HG03460 (cell line): ENCODE results near the gene POMZP3.
"Not testable (repeated sequence)": the region's sequence is repeated elsewhere in the genome, so short reads cannot be mapped to it uniquely, and the experiment has no call there.

Experiments used
- ATAC-seq: cut with Tn5 transposase; IDR thresholded peaks from one replicate; pipeline ENCODE4 v1.9.1; 2021; ENCODE audit not compliant: unreplicated experiment

Gene POMZP3

GRCh38 chr7:76626989-76627642 is at the start of gene POMZP3:
Gene POMZP3 (minus strand): TSS chr7:76627279. CDS start chr7:76626064, 1,215 bp downstream.
- ATAC-seq = peak; percentile 81

GRCh38 chr7:76675783-76676182 is 48.7 kb upstream of the POMZP3 start:
- ATAC-seq = not testable (repeated sequence)

DNA sequence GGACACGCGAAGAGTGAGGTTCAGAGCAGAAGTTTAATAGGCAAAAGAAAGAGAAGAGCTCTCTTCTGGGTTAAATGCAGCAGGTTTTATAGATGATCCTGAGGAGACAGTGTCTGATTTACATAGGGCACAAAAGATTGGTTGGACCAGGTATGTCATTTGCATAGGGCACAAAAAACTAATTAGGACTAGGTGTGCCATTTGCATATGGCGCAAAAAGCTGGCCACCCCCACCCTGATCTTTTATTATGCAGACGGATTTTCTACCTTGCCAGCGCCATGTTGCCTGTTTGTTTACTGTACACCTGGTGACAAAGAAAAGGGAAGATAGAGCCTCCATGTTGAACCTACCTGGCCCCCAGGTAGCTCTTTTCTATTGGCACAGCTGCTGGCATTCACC is 46.3 kb upstream of the POMZP3 start:
- ATAC-seq = not testable (repeated sequence)

GRCh38 chr7:76659212-76659611 is 32.1 kb upstream of the POMZP3 start:
- not testable (repeated sequence) for ATAC-seq

- ATAC-seq = not testable (repeated sequence)
These were observed 29.3 kb upstream of the POMZP3 start for GRCh38 chr7:76656425-76656824.

DNA sequence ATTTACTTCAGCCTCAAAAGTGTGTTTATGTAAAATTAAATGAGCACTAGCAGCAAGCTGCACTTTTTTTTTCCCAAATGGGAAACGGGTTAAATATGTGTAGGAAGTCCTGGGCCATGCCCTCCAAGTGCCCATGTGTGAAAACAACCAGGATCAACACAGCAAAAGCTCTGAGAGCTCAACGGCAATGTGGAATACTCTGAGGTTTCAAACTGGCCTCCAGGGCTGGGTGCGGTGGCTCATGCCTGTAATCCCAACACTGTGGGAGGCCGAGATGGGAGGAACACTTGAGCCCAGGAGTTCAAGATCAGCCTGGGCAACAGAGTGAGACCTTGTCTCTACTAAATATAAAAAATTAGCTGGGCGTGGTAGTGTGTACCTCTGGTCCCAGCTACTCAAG is 15.5 kb upstream of the POMZP3 start:
- ATAC-seq = not testable (repeated sequence)

DNA sequence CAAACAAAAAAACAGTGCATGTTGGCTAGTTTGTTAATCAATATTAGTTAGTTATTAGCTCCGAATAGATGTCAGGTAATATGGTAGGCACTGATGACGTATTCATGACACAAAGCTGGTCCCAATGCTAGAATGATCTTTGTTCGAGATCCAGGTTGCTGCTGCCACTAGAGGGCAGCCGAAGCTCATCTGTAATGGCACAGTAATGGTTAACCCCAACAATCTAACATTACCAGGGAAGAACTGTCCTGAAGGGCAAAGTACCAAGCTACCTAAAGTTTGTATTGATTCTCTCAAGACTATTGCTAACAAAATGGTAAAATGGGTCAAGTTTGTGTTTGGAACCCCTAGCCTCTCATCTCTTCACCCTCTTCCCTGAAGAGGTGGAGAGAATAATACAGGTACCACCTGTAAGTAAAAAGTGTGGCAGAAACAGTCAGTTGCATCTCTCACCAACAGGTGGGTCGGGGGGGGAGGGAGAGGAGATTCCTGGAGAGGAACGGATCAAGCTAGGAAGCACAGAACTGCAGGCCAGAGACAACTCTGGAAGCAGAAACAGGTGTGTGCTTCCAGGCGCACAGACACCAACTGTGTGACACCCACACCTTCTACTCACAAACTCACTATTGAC is 10.1 kb upstream of the POMZP3 start:
- ATAC-seq = peak; percentile 73

DNA sequence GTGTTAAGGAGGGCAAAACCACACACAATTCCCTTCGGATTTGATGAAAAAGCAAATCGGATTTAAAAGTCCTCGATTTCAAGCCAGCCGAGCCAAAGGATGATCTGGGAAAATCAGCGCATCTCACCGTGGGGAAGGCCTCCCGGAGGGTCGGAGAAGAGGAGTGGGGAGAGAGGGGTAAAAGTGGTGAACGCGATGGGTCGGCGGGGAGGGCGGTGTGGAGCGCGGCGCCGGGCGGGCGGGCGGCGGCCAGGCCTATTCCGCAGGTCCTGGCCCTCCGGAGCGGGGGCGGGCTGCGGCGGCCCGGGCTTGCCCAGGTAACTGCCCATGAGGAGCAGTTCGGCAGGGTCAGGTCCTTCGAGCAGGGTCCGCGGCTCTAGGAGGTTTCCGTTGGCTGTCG is 498 bp downstream of the POMZP3 start:
- ATAC-seq = peak; percentile 56

- not testable (repeated sequence) for ATAC-seq
These were observed 7.5 kb downstream of the POMZP3 start for GRCh38 chr7:76619439-76620190.

- not testable (repeated sequence) for ATAC-seq
These were observed 13.3 kb downstream of the POMZP3 start for GRCh38 chr7:76613783-76614182.

- ATAC-seq = not testable (repeated sequence)
These were observed 14.8 kb downstream of the POMZP3 start for GRCh38 chr7:76612232-76612631.

- not testable (repeated sequence) for ATAC-seq
These were observed 17.2 kb downstream of the POMZP3 start for GRCh38 chr7:76609864-76610263.

- not testable (repeated sequence) for ATAC-seq
These were observed 18.6 kb downstream of the POMZP3 start for GRCh38 chr7:76608469-76608868.

DNA sequence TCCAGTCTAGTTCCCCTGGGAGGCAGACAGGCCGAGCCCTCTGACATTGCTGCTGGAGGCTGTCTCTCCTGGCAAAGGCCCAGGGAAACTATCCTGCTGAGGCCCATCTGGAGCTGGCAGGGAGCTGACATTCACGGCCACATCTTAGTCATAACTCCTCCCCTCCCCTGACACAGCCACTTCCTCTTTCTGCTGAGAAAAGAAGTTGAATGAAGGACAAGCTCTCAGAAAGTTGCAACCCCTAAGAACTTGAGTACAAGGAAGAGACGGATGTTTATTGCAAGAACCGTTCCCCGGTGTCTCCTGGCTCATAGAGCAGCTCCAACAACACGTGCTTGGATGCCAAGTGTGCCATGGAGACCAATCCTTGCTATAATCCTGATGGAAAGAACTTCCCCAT is 21.1 kb downstream of the POMZP3 start:
- peak; percentile 98 for ATAC-seq

- ATAC-seq = not testable (repeated sequence)
These were observed 26.4 kb downstream of the POMZP3 start for GRCh38 chr7:76600650-76601049.

DNA sequence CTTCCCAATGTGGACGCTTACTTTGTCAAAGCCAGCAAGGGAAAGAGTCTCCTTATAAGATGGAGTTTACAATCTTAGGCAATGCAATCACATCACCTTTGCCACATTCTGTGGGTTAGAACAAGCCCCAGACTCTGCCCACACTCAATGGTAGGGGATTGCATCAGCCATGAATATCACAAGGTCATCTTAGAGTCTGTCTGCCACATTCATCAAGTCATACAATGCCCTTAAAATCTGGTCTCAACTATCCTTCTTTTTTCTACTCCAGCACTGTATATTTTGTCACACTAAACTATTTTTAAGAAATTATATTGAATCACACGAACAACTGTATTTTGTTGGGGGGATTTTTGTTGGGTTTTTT is 27.0 kb downstream of the POMZP3 start:
- ATAC-seq = not testable (repeated sequence)

DNA sequence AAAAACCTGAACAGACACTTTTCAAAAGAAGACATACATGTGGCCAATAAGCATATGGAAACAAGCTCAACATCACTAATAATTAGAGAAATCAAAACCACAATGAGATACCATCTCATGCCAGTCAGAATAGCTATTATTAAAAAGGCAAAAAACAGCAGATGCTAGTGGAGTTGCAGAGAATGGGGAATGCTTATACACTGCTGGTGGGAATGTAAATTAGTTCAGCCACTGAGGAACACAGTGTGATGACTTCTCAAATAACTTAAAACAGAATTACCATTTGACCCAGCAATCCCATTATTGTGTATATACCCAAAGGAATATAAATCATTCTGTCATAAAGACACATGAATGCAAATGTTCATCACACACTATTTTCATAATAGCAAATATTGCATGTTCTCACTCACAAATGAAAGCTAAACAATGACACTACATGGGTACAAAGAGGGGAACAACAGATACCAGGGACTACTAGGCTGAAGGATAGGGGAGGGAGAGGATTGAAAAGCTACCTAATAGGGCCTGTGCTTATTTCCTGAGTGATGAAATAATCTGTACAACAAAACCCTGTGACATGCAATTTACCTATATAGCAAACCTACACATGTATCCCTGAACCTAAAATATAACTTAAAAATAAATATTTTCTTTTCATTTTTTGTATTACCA is 28.4 kb downstream of the POMZP3 start:
- not testable (repeated sequence) for ATAC-seq

- not testable (repeated sequence) for ATAC-seq
These were observed 29.8 kb downstream of the POMZP3 start for GRCh38 chr7:76597288-76597687.

GRCh38 chr7:76592694-76593093 is 34.4 kb downstream of the POMZP3 start:
- ATAC-seq = not testable (repeated sequence)

- ATAC-seq = not testable (repeated sequence)
These were observed 35.3 kb downstream of the POMZP3 start for GRCh38 chr7:76591602-76592304.

GRCh38 chr7:76591033-76591432 is 36.0 kb downstream of the POMZP3 start:
- not testable (repeated sequence) for ATAC-seq
